Karpas-422 (cell line): Measurements from ENCODE around the gene TMEM61. TPM values are rescaled to one million over a fixed set of nuclear protein-coding genes. Genes with fewer than 3 reads are reported as not detected.

Source experiments
- DNase-seq: peaks from one replicate; pipeline ENCODE4 v3.0.0-alpha.2; 2015
- H2AFZ ChIP-seq: fragments of 200-600 bp; sonication (generic); 2 replicates; pipeline ENCODE4 v1.6.1; 2014; ENCODE audit warnings: antibody characterized with exemption, low read length, mixed read lengths
- H3K27ac ChIP-seq: fragments of 200-600 bp; sonication (generic); 2 replicates; pipeline ENCODE4 v1.5.1; 2014; ENCODE audit warnings: mild to moderate bottlenecking, low read length, moderate library complexity
- H3K27me3 ChIP-seq: fragments of 200-600 bp; sonication (generic); 2 replicates; pipeline ENCODE4 v1.6.1; 2014; ENCODE audit warnings: low read length, mixed read lengths
- H3K36me3 ChIP-seq: fragments of 200-600 bp; sonication (generic); 2 replicates; pipeline ENCODE4 v1.6.1; 2014; ENCODE audit warnings: low read length, mixed read lengths; ENCODE audit not compliant: insufficient read depth
- H3K4me1 ChIP-seq: fragments of 200-600 bp; sonication (generic); 2 replicates; pipeline ENCODE4 v1.6.1; 2014; ENCODE audit warnings: mild to moderate bottlenecking, low read length, mixed read lengths
- H3K4me2 ChIP-seq: fragments of 200-600 bp; sonication (generic); 2 replicates; pipeline ENCODE4 v1.6.1; 2014; ENCODE audit warnings: low read length, low read depth, mild to moderate bottlenecking; ENCODE audit not compliant: poor library complexity, severe bottlenecking
- H3K4me3 ChIP-seq: fragments of 200-600 bp; sonication (generic); 2 replicates; pipeline ENCODE4 v1.5.1; 2014; ENCODE audit warnings: mild to moderate bottlenecking, antibody characterized with exemption, low read length, mixed read lengths
- H3K79me2 ChIP-seq: fragments of 200-600 bp; sonication (generic); 2 replicates; pipeline ENCODE4 v1.6.1; 2014; ENCODE audit warnings: mild to moderate bottlenecking, low read length, mixed read lengths
- H3K9ac ChIP-seq: fragments of 200-600 bp; sonication (generic); 2 replicates; pipeline ENCODE4 v1.6.0; 2014; ENCODE audit warnings: low read length
- H3K9me2 ChIP-seq: fragments of 200-600 bp; sonication (generic), shearing (Covaris generic); replicated peaks from 2 replicates; pipeline ENCODE4 v1.6.0; 2014; ENCODE audit warnings: mild to moderate bottlenecking, low read length, moderate library complexity; ENCODE audit not compliant: insufficient read depth
- H3K9me3 ChIP-seq: fragments of 300-700, 200-600 bp; sonication (generic); 2 replicates; pipeline ENCODE4 v1.6.1; 2014; ENCODE audit warnings: low read length, mixed read lengths
- H4K20me1 ChIP-seq: fragments of 200-600 bp; sonication (generic); 2 replicates; pipeline ENCODE4 v1.6.1; 2014; ENCODE audit warnings: mild to moderate bottlenecking, antibody characterized with exemption, low read length, low read depth; ENCODE audit not compliant: insufficient read depth
- total RNA-seq: library from RNA; depleted of rRNA; stranded (reverse); fragments of >200 nt; shearing (Covaris generic); gene quantifications from 2 replicates; pipeline ENCODE4 v1.2.3, GENCODE V29; 2014; ENCODE audit warnings: low replicate concordance

The TMEM61 gene
- total RNA-seq, 1 experiment from 2014 or later: not detected

DNA sequence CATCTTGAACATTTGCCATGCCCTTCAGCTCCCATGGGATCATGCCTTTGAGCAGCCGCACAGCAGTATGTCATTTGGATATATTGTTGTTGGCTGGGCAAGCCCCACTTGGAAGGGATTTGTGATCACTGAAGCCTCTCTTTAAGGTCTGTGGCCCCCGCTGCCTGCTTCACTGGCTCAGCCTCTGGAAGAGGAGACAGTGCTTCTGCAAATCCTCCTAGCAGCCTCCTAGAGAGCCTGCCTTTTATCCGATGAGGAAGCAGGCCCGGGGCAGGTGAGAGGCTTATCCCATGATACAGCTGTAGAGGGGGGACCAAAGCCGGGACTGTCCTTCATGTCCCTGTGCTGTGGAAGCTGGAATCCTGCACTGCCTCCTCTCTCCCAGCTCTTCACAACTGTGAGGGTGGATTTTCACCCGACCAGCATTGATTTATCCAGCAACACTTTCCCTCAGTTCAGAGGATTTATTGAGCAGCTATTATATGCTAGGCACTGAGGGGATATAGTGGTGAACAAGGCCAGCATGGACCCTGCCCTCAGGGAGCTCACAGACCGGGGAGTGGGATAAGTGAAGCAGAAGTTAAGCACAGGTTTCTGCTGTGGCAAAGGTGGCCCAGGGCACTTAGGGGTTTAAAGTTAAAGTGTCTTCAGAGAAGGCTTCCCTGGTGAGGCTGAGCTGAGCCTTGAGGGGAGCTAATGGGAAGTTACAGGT lies 3.9 kb downstream of the TMEM61 start:
- H3K27me3 ChIP-seq: no peaks in the 10 kb centered on the region; the same call in 1 of the 2 replicates
- H3K4me2 ChIP-seq: no peak overlapping the region
- no peaks in the 10 kb centered on the region for H3K9me2 ChIP-seq
- no peaks in the 10 kb centered on the region for H4K20me1 ChIP-seq
- no peaks in the 10 kb centered on the region for H3K9me3 ChIP-seq
- no peaks in the 10 kb centered on the region for H3K36me3 ChIP-seq
- H3K4me3 ChIP-seq: no peak overlapping the region
- no peak for DNase-seq
- H3K27ac ChIP-seq: no peak overlapping the region
- H3K9ac ChIP-seq: no peak overlapping the region
- H3K79me2 ChIP-seq: no peaks in the 10 kb centered on the region
- no peak overlapping the region for H2AFZ ChIP-seq
- H3K4me1 ChIP-seq: peaks cover 40% of the 10 kb centered on the region

DNA sequence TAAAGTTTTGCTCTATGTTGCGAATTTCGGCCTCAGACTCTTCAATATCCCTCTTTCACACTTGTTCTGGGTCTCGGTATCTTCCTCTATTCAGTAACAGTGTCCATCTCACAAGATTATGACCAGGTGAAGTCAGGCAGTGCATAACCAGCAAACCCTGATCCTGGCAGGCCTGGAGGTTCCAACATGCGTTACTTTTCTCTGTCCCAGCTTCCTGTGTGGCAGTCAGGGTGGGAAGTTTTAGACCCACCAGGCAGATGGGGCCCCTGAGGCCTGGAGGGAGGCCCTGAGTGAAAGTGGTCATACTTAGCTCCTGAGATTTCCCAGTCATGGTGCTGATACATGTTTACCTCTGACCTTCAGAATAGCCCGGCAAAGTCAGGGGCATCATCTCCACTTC lies 5.1 kb downstream of the TMEM61 start:
- H3K27me3 ChIP-seq: no peaks in the 10 kb centered on the region; the same call in 1 of the 2 replicates
- H3K4me1 ChIP-seq: peaks cover 40% of the 10 kb centered on the region
- no peak overlapping the region for H3K9ac ChIP-seq
- no peak overlapping the region for H3K4me3 ChIP-seq
- no peak overlapping the region for H2AFZ ChIP-seq
- DNase-seq: no peak
- H3K27ac ChIP-seq: no peak overlapping the region
- H3K36me3 ChIP-seq: no peaks in the 10 kb centered on the region
- H3K4me2 ChIP-seq: no peak overlapping the region
- H3K9me2 ChIP-seq: no peaks in the 10 kb centered on the region
- no peaks in the 10 kb centered on the region for H3K9me3 ChIP-seq
- H3K79me2 ChIP-seq: no peaks in the 10 kb centered on the region
- no peaks in the 10 kb centered on the region for H4K20me1 ChIP-seq

DNA sequence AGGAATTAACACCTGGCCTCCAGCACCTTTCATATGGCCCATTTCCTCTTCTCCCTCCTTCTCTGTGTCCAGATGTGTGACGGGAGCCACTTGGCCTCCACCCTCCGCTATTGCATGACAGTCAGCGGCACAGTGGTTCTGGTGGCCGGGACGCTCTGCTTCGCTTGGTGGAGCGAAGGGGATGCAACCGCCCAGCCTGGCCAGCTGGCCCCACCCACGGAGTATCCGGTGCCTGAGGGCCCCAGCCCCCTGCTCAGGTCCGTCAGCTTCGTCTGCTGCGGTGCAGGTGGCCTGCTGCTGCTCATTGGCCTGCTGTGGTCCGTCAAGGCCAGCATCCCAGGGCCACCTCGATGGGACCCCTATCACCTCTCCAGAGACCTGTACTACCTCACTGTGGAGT lies 5.6 kb downstream of the TMEM61 start:
- Histone ChIP-seq H3K4me2 (no peak overlapping the region), H3K9me3 (no peaks in the 10 kb centered on the region), H3K9me2 (no peaks in the 10 kb centered on the region), H4K20me1 (no peaks in the 10 kb centered on the region), H3K36me3 (no peaks in the 10 kb centered on the region), H3K27me3 (no peaks in the 10 kb centered on the region; the same call in 1 of the 2 replicates), H3K4me3 (no peak overlapping the region), H3K27ac (no peak overlapping the region), H3K4me1 (peaks cover 40% of the 10 kb centered on the region), H2AFZ (no peak overlapping the region), H3K9ac (no peak overlapping the region), H3K79me2 (no peaks in the 10 kb centered on the region)
- DNase-seq: no peak

DNA sequence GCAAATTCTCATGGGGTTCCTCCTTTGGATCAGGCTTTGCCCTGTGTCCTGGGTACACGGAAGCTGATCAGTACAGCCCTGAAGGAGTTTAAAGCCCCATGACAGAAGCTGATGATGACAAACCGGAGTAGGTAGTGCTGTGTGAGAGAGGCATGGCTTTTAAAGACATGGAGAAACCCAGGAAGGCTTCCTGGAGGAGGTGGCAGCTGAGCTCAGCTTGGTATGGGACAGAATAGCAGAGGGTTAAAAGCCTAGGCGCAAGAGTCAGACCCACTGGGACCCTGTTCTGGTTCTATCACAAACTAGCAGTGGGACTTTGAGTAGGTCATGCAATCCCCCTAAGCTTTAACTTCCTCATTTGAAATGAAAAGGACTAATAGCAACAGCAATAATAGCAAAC lies 6.1 kb downstream of the TMEM61 start:
- H3K4me3 ChIP-seq: no peak overlapping the region
- no peaks in the 10 kb centered on the region; the same call in 1 of the 2 replicates for H3K27me3 ChIP-seq
- H4K20me1 ChIP-seq: no peaks in the 10 kb centered on the region
- H3K9ac ChIP-seq: no peak overlapping the region
- H3K9me2 ChIP-seq: no peaks in the 10 kb centered on the region
- no peak overlapping the region for H3K27ac ChIP-seq
- DNase-seq: no peak
- no peaks in the 10 kb centered on the region for H3K36me3 ChIP-seq
- H3K9me3 ChIP-seq: no peaks in the 10 kb centered on the region
- no peaks in the 10 kb centered on the region for H3K79me2 ChIP-seq
- peaks cover 40% of the 10 kb centered on the region for H3K4me1 ChIP-seq
- no peak overlapping the region for H2AFZ ChIP-seq
- no peak overlapping the region for H3K4me2 ChIP-seq

DNA sequence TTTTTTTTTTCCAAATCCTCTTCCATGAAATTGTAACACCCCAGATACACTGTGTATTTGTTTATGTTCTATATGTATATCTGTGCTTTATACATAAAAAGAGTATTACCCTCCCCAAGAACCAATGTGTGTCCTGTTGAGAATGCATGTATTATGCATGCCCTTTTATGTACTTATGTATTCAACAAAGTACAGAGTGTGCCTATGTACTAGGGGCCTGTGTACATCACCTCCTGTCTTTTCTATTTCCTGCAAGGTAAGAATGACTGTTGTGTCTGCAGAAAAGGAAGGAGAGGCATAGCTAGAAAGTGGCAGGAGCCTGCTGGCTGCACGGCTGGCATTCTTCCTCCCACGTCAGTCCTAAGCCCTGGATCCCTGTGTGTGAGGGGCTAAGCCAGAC lies 7.0 kb downstream of the TMEM61 start:
- Histone ChIP-seq H3K9ac (no peak overlapping the region), H4K20me1 (no peaks in the 10 kb centered on the region), H2AFZ (no peak overlapping the region), H3K79me2 (no peaks in the 10 kb centered on the region), H3K27me3 (no peaks in the 10 kb centered on the region; the same call in 1 of the 2 replicates), H3K4me3 (no peak overlapping the region), H3K4me2 (peak overlapping the region; percentile 40), H3K36me3 (no peaks in the 10 kb centered on the region), H3K9me2 (no peaks in the 10 kb centered on the region), H3K27ac (0 out of 2 replicates have a peak overlapping the region, but pooled peaks have one; percentile 21), H3K9me3 (no peaks in the 10 kb centered on the region), H3K4me1 (peaks cover 38% of the 10 kb centered on the region)
- no peak for DNase-seq

DNA sequence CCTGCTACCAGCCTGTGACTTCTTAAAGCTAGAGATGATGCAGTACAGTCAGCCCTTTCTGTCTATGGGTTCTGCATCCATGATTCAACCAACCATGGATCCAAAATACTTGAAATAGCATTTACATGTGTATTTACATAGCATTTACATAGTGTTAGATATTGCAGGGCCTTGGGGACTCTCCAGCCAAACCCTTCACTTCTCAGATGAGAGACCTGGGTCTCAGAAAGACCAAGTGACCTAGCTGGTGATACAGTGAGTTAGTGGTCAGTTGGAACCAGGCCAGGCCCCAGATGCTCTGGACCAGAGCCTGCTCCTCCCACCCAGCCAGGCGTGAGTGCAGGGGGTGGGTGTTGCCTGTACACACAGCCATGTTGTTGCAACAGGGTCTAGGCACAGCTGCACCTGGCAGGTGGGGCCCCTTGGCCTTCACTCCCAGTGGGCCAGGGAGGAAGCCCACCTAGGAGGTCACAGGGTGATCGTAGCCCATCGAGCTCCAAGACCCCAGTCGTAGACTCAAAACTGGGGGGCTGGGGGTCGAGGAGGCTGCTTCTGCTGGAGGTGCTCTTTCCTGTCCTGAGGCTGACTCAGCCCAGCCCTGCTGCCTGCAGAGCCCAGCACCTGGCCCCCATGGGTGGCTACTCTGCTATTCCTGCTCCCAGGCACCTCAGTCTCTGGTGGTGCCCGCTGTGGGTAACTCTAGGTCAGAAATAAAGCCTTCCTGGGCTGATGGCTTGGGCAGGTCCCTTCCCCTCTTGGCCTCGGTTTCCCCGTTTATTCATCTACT lies 7.7 kb downstream of the TMEM61 start:
- H3K27ac ChIP-seq: 0 out of 2 replicates have a peak overlapping the region, but pooled peaks have one; percentile 21
- no peaks in the 10 kb centered on the region for H3K9me2 ChIP-seq
- no peaks in the 10 kb centered on the region for H3K9me3 ChIP-seq
- H3K4me2 ChIP-seq: peak overlapping the region; percentile 40
- no peak overlapping the region for H3K4me3 ChIP-seq
- 0 out of 2 replicates have a peak overlapping the region, but pooled peaks have one; percentile 27 for H3K9ac ChIP-seq
- H3K27me3 ChIP-seq: no peaks in the 10 kb centered on the region; the same call in 1 of the 2 replicates
- peaks cover 34% of the 10 kb centered on the region for H3K4me1 ChIP-seq
- no peaks in the 10 kb centered on the region for H4K20me1 ChIP-seq
- no peaks in the 10 kb centered on the region for H3K36me3 ChIP-seq
- H3K79me2 ChIP-seq: no peaks in the 10 kb centered on the region
- peak; percentile 45 for DNase-seq
- no peak overlapping the region for H2AFZ ChIP-seq

DNA sequence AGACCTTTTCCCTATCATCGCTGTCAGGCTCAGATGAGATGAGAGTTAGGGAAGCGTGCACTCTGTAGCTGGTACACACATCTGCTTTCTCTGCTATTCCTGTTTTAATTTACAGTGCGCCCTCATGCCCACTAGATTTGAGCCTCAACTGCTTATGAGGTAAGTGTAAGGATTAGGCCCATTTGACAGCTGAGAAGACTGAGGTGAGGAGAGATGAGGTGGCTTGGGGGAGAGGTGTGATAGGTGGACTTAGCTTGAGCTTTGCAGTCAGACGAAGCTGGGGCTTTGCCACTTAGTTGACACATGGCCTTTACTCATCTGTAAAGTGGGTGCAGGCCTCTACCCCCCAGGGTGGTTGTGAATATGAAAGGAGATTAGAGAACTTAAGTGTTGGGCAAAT lies 8.5 kb downstream of the TMEM61 start:
- no peak overlapping the region for H3K4me2 ChIP-seq

DNA sequence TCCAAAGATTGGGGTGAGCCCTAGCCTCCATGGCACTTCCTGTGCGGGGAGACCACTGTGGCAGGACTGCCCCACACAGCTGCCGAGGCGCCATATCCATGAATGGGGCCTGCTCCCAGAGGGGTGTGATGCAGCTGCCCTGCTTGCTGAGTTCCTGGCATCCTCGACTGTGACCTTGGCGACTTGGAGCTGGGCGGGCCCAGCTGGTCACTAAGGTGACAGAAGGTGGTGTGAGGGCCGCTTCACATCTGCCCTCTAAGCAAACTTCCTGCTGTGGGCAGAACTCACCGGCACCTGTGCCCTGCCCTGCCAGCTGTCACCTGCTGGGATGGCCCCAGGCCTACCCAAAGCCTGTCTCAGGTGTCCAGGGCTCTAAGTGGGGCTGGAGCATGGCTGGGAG lies 9.0 kb downstream of the TMEM61 start:
- no peak overlapping the region for H3K4me2 ChIP-seq
- H3K27ac ChIP-seq: no peak overlapping the region
- H3K9me3 ChIP-seq: no peaks in the 10 kb centered on the region
- H3K4me1 ChIP-seq: peaks cover 21% of the 10 kb centered on the region
- no peaks in the 10 kb centered on the region for H3K9me2 ChIP-seq
- no peaks in the 10 kb centered on the region; the same call in 1 of the 2 replicates for H3K27me3 ChIP-seq
- no peak overlapping the region for H2AFZ ChIP-seq
- H3K36me3 ChIP-seq: no peaks in the 10 kb centered on the region
- no peak overlapping the region for H3K9ac ChIP-seq
- no peaks in the 10 kb centered on the region for H4K20me1 ChIP-seq
- H3K79me2 ChIP-seq: no peaks in the 10 kb centered on the region
- DNase-seq: no peak
- no peak overlapping the region for H3K4me3 ChIP-seq

More for the DNA sequence above, 8.5 kb downstream of the TMEM61 start:
- Histone ChIP-seq H3K79me2 (no peaks in the 10 kb centered on the region), H3K9me2 (no peaks in the 10 kb centered on the region), H3K4me3 (no peak overlapping the region), H3K27me3 (no peaks in the 10 kb centered on the region; the same call in 1 of the 2 replicates), H4K20me1 (no peaks in the 10 kb centered on the region), H3K9ac (no peak overlapping the region), H3K4me1 (peaks cover 25% of the 10 kb centered on the region), H2AFZ (no peak overlapping the region), H3K36me3 (no peaks in the 10 kb centered on the region), H3K27ac (no peak overlapping the region), H3K9me3 (no peaks in the 10 kb centered on the region)
- no peak for DNase-seq
